GM12878 (cell line): Measurements from ENCODE around the gene ACKR2. TPM values are rescaled to one million over a fixed set of nuclear protein-coding genes. Genes with fewer than 3 reads are reported as not detected.

Source experiments
- ATAC-seq: fragments of 200-7000 bp; cut with Tn5 transposase; 3 replicates; pipeline ENCODE4 v1.9.1; 2020; ENCODE audit warnings: mild to moderate bottlenecking, moderate library complexity
- BruUV-seq: library from RNA; stranded (reverse); fragments of 400-500 nt; replicated peaks from 2 replicates; lab custom pipeline; 2021; lab: Mats Ljungman, UMichigan
- CTCF ChIA-PET: fragments of 300-600 bp; sonication (Branson Sonifier 250); formaldehyde crosslinking; extraction: SDS; loops from one replicate; lab custom pipeline; 2021; ENCODE audit warnings: inconsistent platforms; lab: Yijun Ruan, JAX
- POLR2A ChIA-PET: fragments of 350-600 bp; formaldehyde crosslinking; extraction: SDS; loops from one replicate; lab custom pipeline; 2021; ENCODE audit warnings: inconsistent platforms; lab: Charles Lee
- RAD21 ChIA-PET: fragments of 300-600 bp; sonication (Branson Sonifier 250); formaldehyde crosslinking; loops from one replicate; lab custom pipeline; 2023; ENCODE audit warnings: antibody characterized with exemption; ENCODE audit not compliant: unreplicated experiment; lab: Charles Lee
- SMC1A ChIA-PET: fragments of 300-600 bp; sonication (Branson Sonifier 250); formaldehyde crosslinking; loops from one replicate; lab custom pipeline; 2023; ENCODE audit not compliant: unreplicated experiment, uncharacterized antibody; lab: Charles Lee
- DNase-seq: peaks from one replicate; pipeline ENCODE4 v3.0.0-alpha.2; 2011; ENCODE audit warnings: low read depth, low spot score
- FAIRE-seq: peaks from 3 replicates; lab custom pipeline; 2011; peaks lifted over from hg19 to GRCh38; lab: Jason Lieb, UNC
- H2AFZ ChIP-seq: 2 replicates; pipeline ENCODE4 v1.6.0; 2011; ENCODE audit warnings: low read depth, low read length, control low read depth; ENCODE audit not compliant: control insufficient read depth
- H3K27ac ChIP-seq: 2 replicates; pipeline ENCODE4 v1.5.1; 2011; ENCODE audit warnings: control low read depth; ENCODE audit not compliant: control insufficient read depth, insufficient read depth
- H3K27me3 ChIP-seq, 2 experiments: replicated peaks in 1 of 2; 2 replicates each; pipeline versions ENCODE4 v1.6.0 to v1.6.1; 2011; ENCODE audit warnings: low read length in 1 of 2; ENCODE audit not compliant: control insufficient read depth in 2 of 2, insufficient read depth in 2 of 2
- H3K36me3 ChIP-seq, 2 experiments: 2 replicates each; pipeline ENCODE4 v1.5.1; 2011; ENCODE audit warnings: low read length in 1 of 2; ENCODE audit not compliant: control insufficient read depth in 2 of 2, insufficient read depth in 2 of 2
- H3K4me1 ChIP-seq: 2 replicates; pipeline ENCODE4 v1.6.1; 2011; ENCODE audit warnings: mild to moderate bottlenecking, low read length, moderate library complexity, mixed read lengths; ENCODE audit not compliant: control insufficient read depth, insufficient read depth
- H3K4me2 ChIP-seq: 2 replicates; pipeline ENCODE4 v1.6.0; 2011; ENCODE audit warnings: control low read depth; ENCODE audit not compliant: control insufficient read depth, insufficient read depth
- H3K4me3 ChIP-seq: fragments of 200-600 bp; sonication (generic); 2 replicates; pipeline ENCODE4 v1.5.1; 2016
- H3K79me2 ChIP-seq: 2 replicates; pipeline ENCODE4 v1.6.0; 2011; ENCODE audit warnings: low read length; ENCODE audit not compliant: control insufficient read depth, insufficient read depth
- H3K9ac ChIP-seq: 2 replicates; pipeline ENCODE4 v1.8.0; 2011; ENCODE audit warnings: low read length, control low read depth, mixed read lengths; ENCODE audit not compliant: control insufficient read depth, insufficient read depth
- H3K9me3 ChIP-seq: replicated peaks from 3 replicates; pipeline ENCODE4 v1.5.1; 2011; ENCODE audit warnings: mild to moderate bottlenecking, low read length; ENCODE audit not compliant: control insufficient read depth, insufficient read depth
- H4K20me1 ChIP-seq: 2 replicates; pipeline ENCODE4 v1.6.0; 2011; ENCODE audit not compliant: control insufficient read depth, insufficient read depth
- CHD1 ChIP-seq: IDR thresholded peaks from 2 replicates; pipeline ENCODE4 v1.6.1; 2012; ENCODE audit warnings: low read depth, low read length, improper control_type of control experiment
- DPF2 ChIP-seq: fragments of 450-650 bp; IDR thresholded peaks from 2 replicates; pipeline ENCODE4 v1.6.1; 2017; ENCODE audit warnings: mild to moderate bottlenecking
- GATAD2B ChIP-seq: fragments of 450-650 bp; conservative IDR thresholded peaks from 2 replicates; pipeline ENCODE4 v1.6.1; 2017; ENCODE audit warnings: low read depth, mild to moderate bottlenecking, moderate library complexity
- JUND ChIP-seq: IDR thresholded peaks from 2 replicates; pipeline ENCODE4 v1.6.1; 2012; ENCODE audit warnings: low read depth, mild to moderate bottlenecking, low read length, improper control_type of control experiment, moderate library complexity
- LARP7 ChIP-seq: fragments of 450-650 bp; IDR thresholded peaks from 2 replicates; pipeline ENCODE4 v1.6.1; 2017; ENCODE audit warnings: mild to moderate bottlenecking
- NBN ChIP-seq: fragments of 450-650 bp; IDR thresholded peaks from 2 replicates; pipeline ENCODE4 v1.6.1; 2016
- NRF1 ChIP-seq: conservative IDR thresholded peaks from 2 replicates; pipeline ENCODE4 v1.6.1; 2011; ENCODE audit warnings: mild to moderate bottlenecking, low read depth, low read length, improper control_type of control experiment
- PAX5 ChIP-seq: IDR thresholded peaks from 2 replicates; pipeline ENCODE4 v1.6.1; 2011; ENCODE audit warnings: low read depth, low read length, borderline replicate concordance
- POLR2AphosphoS2 ChIP-seq: IDR thresholded peaks from 2 replicates; pipeline ENCODE4 v1.6.1; 2011; ENCODE audit warnings: low read depth, mild to moderate bottlenecking, low read length, improper control_type of control experiment, moderate library complexity
- POLR2AphosphoS5 ChIP-seq: IDR thresholded peaks from 2 replicates; pipeline ENCODE4 v1.6.1; 2011; ENCODE audit warnings: mild to moderate bottlenecking, low read length, inconsistent platforms
- SMAD1 ChIP-seq: fragments of 450-650 bp; IDR thresholded peaks from 2 replicates; pipeline ENCODE4 v1.6.1; 2018; ENCODE audit warnings: mild to moderate bottlenecking, low read depth; ENCODE audit not compliant: partially characterized antibody
- SMC3 ChIP-seq: IDR thresholded peaks from 2 replicates; pipeline ENCODE4 v1.6.1; 2011; ENCODE audit warnings: low read length, improper control_type of control experiment, borderline replicate concordance
- STAT1 ChIP-seq: fragments of 450-650 bp; conservative IDR thresholded peaks from 2 replicates; pipeline ENCODE4 v1.6.1; 2014; ENCODE audit warnings: antibody characterized with exemption, mild to moderate bottlenecking
- TCF3 ChIP-seq: IDR thresholded peaks from 2 replicates; pipeline ENCODE4 v1.6.1; 2012; ENCODE audit warnings: low read depth, mild to moderate bottlenecking, low read length, borderline replicate concordance; ENCODE audit not compliant: insufficient read depth
- YY1 ChIP-seq: IDR thresholded peaks from 2 replicates; pipeline ENCODE4 v1.6.1; 2011; ENCODE audit warnings: low read depth, mild to moderate bottlenecking, low read length
- ZNF384 ChIP-seq: IDR thresholded peaks from 2 replicates; pipeline ENCODE4 v1.6.1; 2012; ENCODE audit warnings: low read depth, mild to moderate bottlenecking, low read length, improper control_type of control experiment, borderline replicate concordance
- WGBS: methylation state at CpG from one replicate; pipeline ENCODE4 v1.1.6; 2016; ENCODE audit warnings: low lambda C conversion rate; ENCODE audit not compliant: insufficient replicate concordance, insufficient coverage; ENCODE audit errors: missing lambda C conversion rate; 5-methylcytosine and 5-hydroxymethylcytosine counted together
- in situ Hi-C: fragments of 300-500 bp; cut with MboI; formaldehyde crosslinking; loops from 9 replicates; pipeline ENCODE4 v1.14.3; 2018; ENCODE audit warnings: mixed read lengths
- intact Hi-C: fragments of 100-400 bp; cut with micrococcal nuclease; formaldehyde crosslinking; loops from one replicate; pipeline ENCODE4 v1.14.2; 2022; ENCODE audit not compliant: unreplicated experiment
- polyA plus RNA-seq, 11 experiments: library from polyadenylated mRNA; depleted of rRNA in 4 of 11; unstranded in 6 of 11; stranded (reverse) in 5 of 11; fragments of >200 nt; fragmentation: Nextera tagmentation in 4 of 11; fragmentation: Illumina TruSeq in 1 of 11; extraction: Ambion mirVana in 4 of 11; extraction: Trizol in 1 of 11; gene quantifications; 1 replicate in 1 of 11; 2 replicates in 10 of 11; pipeline versions ENCODE4 v1.2.1 to v1.2.3, GENCODE V29; 2011 to 2016; ENCODE audit warnings: inconsistent platforms in 2 of 11, missing spikeins in 2 of 11, low read depth in 1 of 11
- total RNA-seq, 4 experiments: library from RNA; depleted of rRNA in 3 of 4; stranded (reverse); fragments of >200 nt in 3 of 4; fragmentation: Illumina TruSeq in 1 of 4; extraction: Trizol in 1 of 4; gene quantifications; 2 replicates each; pipeline versions ENCODE4 v1.2.1 to v1.2.3, GENCODE V29; 2013 to 2021
- TF ChIP-seq, protein P1 (sequence below): fragments of 450-650 bp; IDR thresholded peaks from 2 replicates; pipeline ENCODE4 v1.6.1; 2017; ENCODE audit warnings: borderline replicate concordance
- TF ChIP-seq, protein P2 (sequence below): fragments of 450-650 bp; formaldehyde crosslinking; IDR thresholded peaks from 2 replicates; pipeline ENCODE4 v1.5.0; 2022; ENCODE audit warnings: mild to moderate bottlenecking, missing genetic modification characterization

Gene ACKR2
- total and polyA plus RNA-seq, 10 of the 15 experiments (the other 5 are each of a cell fraction or from before 2014, with no cell fraction given), result 0.05 to 0.91 (median 0.23) TPM; not detected in 2

DNA sequence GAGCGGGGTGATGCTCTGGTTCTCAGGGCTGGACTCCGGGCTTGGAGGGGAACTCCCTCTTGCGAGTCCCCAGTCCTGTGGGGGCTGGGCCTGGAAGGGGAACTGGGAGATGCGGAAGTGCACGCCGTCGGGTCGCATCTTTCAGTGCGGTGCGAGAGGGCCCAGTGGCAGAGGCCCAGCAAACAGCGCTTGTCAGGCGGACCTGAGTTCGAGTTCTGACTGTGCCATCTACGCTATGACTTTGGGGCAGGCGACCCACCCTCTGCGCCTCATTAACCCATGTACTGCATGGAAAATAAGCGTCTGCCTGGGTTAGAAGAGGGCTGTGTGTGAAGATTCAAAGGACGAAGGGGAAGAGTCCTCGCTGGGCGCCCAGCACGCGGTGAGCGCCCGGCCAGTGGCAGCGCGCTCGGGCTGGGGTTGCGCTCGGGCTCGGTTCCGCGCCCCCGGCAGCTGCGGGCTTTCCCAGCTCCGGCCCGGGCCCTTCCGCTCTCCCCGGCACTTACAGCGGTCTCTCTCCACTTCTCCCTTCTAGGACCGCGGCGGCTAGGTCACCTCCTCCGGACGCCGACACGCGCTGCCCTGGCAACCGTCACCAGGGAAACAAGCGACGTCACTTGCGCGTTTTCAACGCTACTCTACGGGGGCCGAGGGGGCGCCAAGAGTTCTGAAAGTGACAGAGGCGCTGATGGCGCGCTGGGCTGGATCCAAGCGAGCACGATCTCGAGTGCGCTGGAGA, 36.4 kb upstream of the ACKR2 start, which contains the start of gene CCDC13:
CCDC13 (minus strand) TSS at position 584 of the 739 bp plus-strand sequence. CDS start 14,908 bp downstream, outside the sequence.
- 1% methylated on average over 53 of the region's 63 CpGs for WGBS
- FAIRE-seq (peak; percentile 80), DNase-seq (peak; percentile 73), ATAC-seq (peak; percentile 99)
- ChIA-PET CTCF (no interaction called here), POLR2A (no interaction called here), SMC1A (no interaction called here), RAD21 (no interaction called here)
- Histone ChIP-seq H3K27ac (peak within 1 kb of the TSS; percentile 67), H3K27me3 (no peaks in the 10 kb centered on the region), H3K9ac (peak within 1 kb of the TSS; percentile 71), H3K79me2 (no peaks in the 10 kb centered on the region), H3K4me1 (peaks cover 5% of the 10 kb centered on the region; the same call in 1 of the 2 replicates), H3K36me3 (no peaks in the 10 kb centered on the region), H4K20me1 (no peaks in the 10 kb centered on the region), H3K4me2 (peak within 1 kb of the TSS; percentile 89), H3K9me3 (no peaks in the 10 kb centered on the region), H3K4me3 (peak within 1 kb of the TSS; percentile 74), H2AFZ (peak within 1 kb of the TSS; percentile 86)
- no TSS peak for BruUV-seq
- intact Hi-C loops, result no loop called here
- in situ Hi-C loops, result no loop called here
- TF ChIP-seq POLR2AphosphoS5 (peak; percentile 85), ZNF384 (no peak), YY1 (peak; percentile 92), GATAD2B (no peak; the same call in none of the 2 replicates), NRF1 (no peak), POLR2AphosphoS2 (peak; percentile 57; the same call in 1 of the 2 replicates), TCF3 (no peak), JUND (0 out of 2 replicates have a peak, but pooled peaks have one; percentile 12), LARP7 (peak; percentile 80), CHD1 (no peak), DPF2 (peak; percentile 81), NBN (peak; percentile 67), PAX5 (no peak), SMAD1 (no peak), STAT1 (0 out of 2 replicates have a peak, but pooled peaks have one; percentile 35), SMC3 (no peak)
- TF ChIP-seq, protein P1, sequence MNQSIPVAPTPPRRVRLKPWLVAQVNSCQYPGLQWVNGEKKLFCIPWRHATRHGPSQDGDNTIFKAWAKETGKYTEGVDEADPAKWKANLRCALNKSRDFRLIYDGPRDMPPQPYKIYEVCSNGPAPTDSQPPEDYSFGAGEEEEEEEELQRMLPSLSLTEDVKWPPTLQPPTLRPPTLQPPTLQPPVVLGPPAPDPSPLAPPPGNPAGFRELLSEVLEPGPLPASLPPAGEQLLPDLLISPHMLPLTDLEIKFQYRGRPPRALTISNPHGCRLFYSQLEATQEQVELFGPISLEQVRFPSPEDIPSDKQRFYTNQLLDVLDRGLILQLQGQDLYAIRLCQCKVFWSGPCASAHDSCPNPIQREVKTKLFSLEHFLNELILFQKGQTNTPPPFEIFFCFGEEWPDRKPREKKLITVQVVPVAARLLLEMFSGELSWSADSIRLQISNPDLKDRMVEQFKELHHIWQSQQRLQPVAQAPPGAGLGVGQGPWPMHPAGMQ, result no peak
- TF ChIP-seq, protein P2, sequence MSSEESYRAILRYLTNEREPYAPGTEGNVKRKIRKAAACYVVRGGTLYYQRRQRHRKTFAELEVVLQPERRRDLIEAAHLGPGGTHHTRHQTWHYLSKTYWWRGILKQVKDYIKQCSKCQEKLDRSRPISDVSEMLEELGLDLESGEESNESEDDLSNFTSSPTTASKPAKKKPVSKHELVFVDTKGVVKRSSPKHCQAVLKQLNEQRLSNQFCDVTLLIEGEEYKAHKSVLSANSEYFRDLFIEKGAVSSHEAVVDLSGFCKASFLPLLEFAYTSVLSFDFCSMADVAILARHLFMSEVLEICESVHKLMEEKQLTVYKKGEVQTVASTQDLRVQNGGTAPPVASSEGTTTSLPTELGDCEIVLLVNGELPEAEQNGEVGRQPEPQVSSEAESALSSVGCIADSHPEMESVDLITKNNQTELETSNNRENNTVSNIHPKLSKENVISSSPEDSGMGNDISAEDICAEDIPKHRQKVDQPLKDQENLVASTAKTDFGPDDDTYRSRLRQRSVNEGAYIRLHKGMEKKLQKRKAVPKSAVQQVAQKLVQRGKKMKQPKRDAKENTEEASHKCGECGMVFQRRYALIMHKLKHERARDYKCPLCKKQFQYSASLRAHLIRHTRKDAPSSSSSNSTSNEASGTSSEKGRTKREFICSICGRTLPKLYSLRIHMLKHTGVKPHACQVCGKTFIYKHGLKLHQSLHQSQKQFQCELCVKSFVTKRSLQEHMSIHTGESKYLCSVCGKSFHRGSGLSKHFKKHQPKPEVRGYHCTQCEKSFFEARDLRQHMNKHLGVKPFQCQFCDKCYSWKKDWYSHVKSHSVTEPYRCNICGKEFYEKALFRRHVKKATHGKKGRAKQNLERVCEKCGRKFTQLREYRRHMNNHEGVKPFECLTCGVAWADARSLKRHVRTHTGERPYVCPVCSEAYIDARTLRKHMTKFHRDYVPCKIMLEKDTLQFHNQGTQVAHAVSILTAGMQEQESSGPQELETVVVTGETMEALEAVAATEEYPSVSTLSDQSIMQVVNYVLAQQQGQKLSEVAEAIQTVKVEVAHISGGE, result no peak
